H9 (cell line): ENCODE data around the gene HNRNPLL. TPM values are rescaled to one million over a fixed set of nuclear protein-coding genes. Genes with fewer than 3 reads are reported as not detected.

Experiments
- DNase-seq: peaks from one replicate; pipeline ENCODE4 v3.0.0-alpha.2; 2017
- H2AFZ ChIP-seq: one replicate; pipeline ENCODE4 v1.6.1; 2013; ENCODE audit warnings: mild to moderate bottlenecking, low read length, control low read depth, moderate library complexity
- H2AK5ac ChIP-seq: 2 replicates; pipeline ENCODE4 v1.6.1; 2013; ENCODE audit warnings: low read length, control low read depth, mixed read lengths; ENCODE audit not compliant: insufficient read length
- H2BK120ac ChIP-seq: one replicate; pipeline ENCODE4 v1.6.1; 2013; ENCODE audit warnings: low read depth, mild to moderate bottlenecking, low read length, control low read depth, inconsistent platforms; ENCODE audit not compliant: poor library complexity, severe bottlenecking
- H2BK12ac ChIP-seq: 2 replicates; pipeline ENCODE4 v1.6.1; 2013; ENCODE audit warnings: low read length, control low read depth, mixed read lengths, low read depth; ENCODE audit not compliant: insufficient read length
- H2BK15ac ChIP-seq: 2 replicates; pipeline ENCODE4 v1.6.1; 2013; ENCODE audit warnings: low read depth, low read length, control low read depth
- H2BK20ac ChIP-seq: one replicate; pipeline ENCODE4 v1.6.1; 2013; ENCODE audit warnings: low read depth, mild to moderate bottlenecking, low read length, control low read depth, inconsistent platforms; ENCODE audit not compliant: poor library complexity, severe bottlenecking
- H2BK5ac ChIP-seq: 2 replicates; pipeline ENCODE4 v1.6.1; 2013; ENCODE audit warnings: low read length, control low read depth, mixed read lengths; ENCODE audit not compliant: insufficient read length
- H3K14ac ChIP-seq: 2 replicates; pipeline ENCODE4 v1.6.1; 2013; ENCODE audit warnings: low read length, control low read depth; ENCODE audit not compliant: insufficient read depth
- H3K18ac ChIP-seq: 2 replicates; pipeline ENCODE4 v1.6.1; 2013; ENCODE audit warnings: low read depth, mild to moderate bottlenecking, mixed read lengths, low read length, control low read depth; ENCODE audit not compliant: insufficient read length
- H3K23ac ChIP-seq: 2 replicates; pipeline ENCODE4 v1.6.1; 2013; ENCODE audit warnings: low read length, control low read depth, mixed read lengths, low read depth; ENCODE audit not compliant: insufficient read length
- H3K23me2 ChIP-seq: 2 replicates; pipeline ENCODE4 v1.6.1; 2013; ENCODE audit warnings: low read depth, mild to moderate bottlenecking, mixed read lengths, low read length, control low read depth; ENCODE audit not compliant: insufficient read length, poor library complexity, severe bottlenecking
- H3K27ac ChIP-seq: 2 replicates; pipeline ENCODE4 v1.5.1; 2013; ENCODE audit warnings: low read length, control low read depth, mixed read lengths, low read depth; ENCODE audit not compliant: insufficient read length
- H3K27me3 ChIP-seq: 2 replicates; pipeline ENCODE4 v1.6.1; 2013; ENCODE audit warnings: low read length, control low read depth, inconsistent platforms; ENCODE audit not compliant: insufficient read depth
- H3K4ac ChIP-seq: 2 replicates; pipeline ENCODE4 v1.6.1; 2013; ENCODE audit warnings: low read depth, mild to moderate bottlenecking, control low read depth, inconsistent platforms, low read length, moderate library complexity
- H3K4me1 ChIP-seq: 2 replicates; pipeline ENCODE4 v1.6.1; 2013; ENCODE audit warnings: low read length, control low read depth, inconsistent platforms; ENCODE audit not compliant: insufficient read depth
- H3K4me2 ChIP-seq: 2 replicates; pipeline ENCODE4 v1.6.1; 2013; ENCODE audit warnings: low read length, control low read depth, mixed read lengths; ENCODE audit not compliant: insufficient read length, insufficient read depth
- H3K56ac ChIP-seq: 2 replicates; pipeline ENCODE4 v1.6.1; 2013; ENCODE audit warnings: low read depth, mild to moderate bottlenecking, mixed read lengths, low read length, control low read depth; ENCODE audit not compliant: insufficient read length
- H3K79me1 ChIP-seq: 2 replicates; pipeline ENCODE4 v1.6.1; 2013; ENCODE audit warnings: low read depth, mild to moderate bottlenecking, moderate library complexity, low read length, control low read depth, inconsistent platforms; ENCODE audit not compliant: insufficient read depth, poor library complexity, severe bottlenecking
- H3K79me2 ChIP-seq: 2 replicates; pipeline ENCODE4 v1.6.1; 2013; ENCODE audit warnings: low read length, control low read depth, inconsistent platforms; ENCODE audit not compliant: insufficient read depth
- H3K9ac ChIP-seq: 2 replicates; pipeline ENCODE4 v1.6.1; 2013; ENCODE audit warnings: low read length, control low read depth, mixed read lengths; ENCODE audit not compliant: insufficient read length; ENCODE audit errors: extremely low read depth
- H3K9me3 ChIP-seq: one replicate; pipeline ENCODE4 v1.6.1; 2013; ENCODE audit warnings: low read depth, low read length, inconsistent platforms; ENCODE audit not compliant: control insufficient read depth
- H3T11ph ChIP-seq: one replicate; pipeline ENCODE4 v1.6.1; 2013; ENCODE audit warnings: mild to moderate bottlenecking, low read length, control low read depth, inconsistent platforms
- H4K20me1 ChIP-seq: one replicate; pipeline ENCODE4 v1.6.1; 2013; ENCODE audit not compliant: control insufficient read depth, insufficient read length, insufficient read depth
- H4K5ac ChIP-seq: 2 replicates; pipeline ENCODE4 v1.6.1; 2013; ENCODE audit warnings: low read depth, mild to moderate bottlenecking, mixed read lengths, low read length, control low read depth; ENCODE audit not compliant: insufficient read length
- H4K8ac ChIP-seq: replicated peaks from 2 replicates; pipeline ENCODE4 v1.6.1; 2013; ENCODE audit warnings: low read length, control low read depth, mixed read lengths, low read depth; ENCODE audit not compliant: insufficient read length
- H4K91ac ChIP-seq: 2 replicates; pipeline ENCODE4 v1.6.1; 2013; ENCODE audit warnings: low read depth, mild to moderate bottlenecking, moderate library complexity, mixed read lengths, low read length, control low read depth; ENCODE audit not compliant: insufficient read length
- H3K27ac Mint-ChIP-seq, 3 experiments: 2 replicates in 2 of 3; 3 replicates in 1 of 3; pipeline ENCODE4 v1.8.0; 2020 to 2021; ENCODE audit warnings: mixed read lengths in 3 of 3, mild to moderate bottlenecking in 1 of 3, moderate library complexity in 1 of 3
- H3K27me3 Mint-ChIP-seq: 2 replicates; pipeline ENCODE4 v1.8.0; 2021; ENCODE audit warnings: low read depth, mild to moderate bottlenecking, moderate library complexity, mixed read lengths
- H3K36me3 Mint-ChIP-seq, 3 experiments: 2 replicates in 2 of 3; 3 replicates in 1 of 3; pipeline ENCODE4 v1.8.0; 2020 to 2021; ENCODE audit warnings: low read depth in 3 of 3, mixed read lengths in 3 of 3; ENCODE audit not compliant: insufficient read depth in 1 of 3
- H3K4me1 Mint-ChIP-seq, 2 experiments: 2 replicates each; pipeline ENCODE4 v1.8.0; 2020; ENCODE audit warnings: mixed read lengths in 2 of 2
- H3K4me3 Mint-ChIP-seq, 2 experiments: 2 replicates in 1 of 2; 3 replicates in 1 of 2; pipeline ENCODE4 v1.8.0; 2020 to 2021; ENCODE audit warnings: mild to moderate bottlenecking in 2 of 2, mixed read lengths in 2 of 2, moderate library complexity in 1 of 2
- H3K9me3 Mint-ChIP-seq, 2 experiments: 2 replicates in 1 of 2; 3 replicates in 1 of 2; pipeline ENCODE4 v1.8.0; 2020; ENCODE audit warnings: mild to moderate bottlenecking in 2 of 2, mixed read lengths in 2 of 2, moderate library complexity in 1 of 2
- WGBS: extraction: QIAGEN DNeasy Blood & Tissue Kit; methylation state at CpG from one replicate; pipeline ENCODE4 v1.1.7; 2013; ENCODE audit warnings: missing lambda C conversion rate, low lambda C conversion rate, mixed read lengths; ENCODE audit not compliant: insufficient read length; ENCODE audit errors: extremely low coverage; 5-methylcytosine and 5-hydroxymethylcytosine counted together
- total RNA-seq: library from RNA; stranded (reverse); gene quantifications from 2 replicates; pipeline ENCODE4 v1.2.1, GENCODE V29; 2021
- TF ChIP-seq, protein P1 (sequence below): fragments of 200-600 bp; sonication (generic); conservative IDR thresholded peaks from 3 replicates; pipeline ENCODE4 v1.8.0; 2021; ENCODE audit warnings: antibody characterized with exemption, mild to moderate bottlenecking

The HNRNPLL gene
- total RNA-seq, 1 experiment from 2014 or later, result 52.3 TPM

GRCh38 chr2:38592951-38593350 is 9.8 kb downstream of the HNRNPLL start:
- Histone ChIP-seq H3K27me3 (no peaks in the 10 kb centered on the region), H3K27ac (no peak overlapping the region), H3K4ac (no peak overlapping the region), H4K8ac (no peak overlapping the region), H2BK20ac (no peak overlapping the region), H4K5ac (no peak overlapping the region), H3K56ac (no peak overlapping the region), H2BK12ac (no peak overlapping the region), H2BK120ac (no peak overlapping the region), H3K23me2 (no peaks in the 10 kb centered on the region), H3K4me1 (no peaks in the 10 kb centered on the region; the same call in 1 of the 2 replicates), H2AK5ac (no peak overlapping the region), H3T11ph (no peak overlapping the region), H3K79me2 (peaks cover 24% of the 10 kb centered on the region; the same call in 1 of the 2 replicates), H4K20me1 (no peaks in the 10 kb centered on the region), H3K14ac (no peak overlapping the region), H3K4me2 (no peak overlapping the region), H3K23ac (no peak overlapping the region), H3K9me3 (no peaks in the 10 kb centered on the region), H3K9ac (no peak overlapping the region), H4K91ac (no peak overlapping the region), H2BK15ac (no peak overlapping the region), H2AFZ (no peak overlapping the region), H2BK5ac (no peak overlapping the region), H3K79me1 (peaks cover 4% of the 10 kb centered on the region), H3K18ac (no peak overlapping the region)
- peak overlapping the region in 1 of 3 experiments; percentile 5; a peak in 1 of 7 replicates for H3K27ac Mint-ChIP-seq
- no peak overlapping the region for H3K4me3 Mint-ChIP-seq
- TF ChIP-seq, protein P1, sequence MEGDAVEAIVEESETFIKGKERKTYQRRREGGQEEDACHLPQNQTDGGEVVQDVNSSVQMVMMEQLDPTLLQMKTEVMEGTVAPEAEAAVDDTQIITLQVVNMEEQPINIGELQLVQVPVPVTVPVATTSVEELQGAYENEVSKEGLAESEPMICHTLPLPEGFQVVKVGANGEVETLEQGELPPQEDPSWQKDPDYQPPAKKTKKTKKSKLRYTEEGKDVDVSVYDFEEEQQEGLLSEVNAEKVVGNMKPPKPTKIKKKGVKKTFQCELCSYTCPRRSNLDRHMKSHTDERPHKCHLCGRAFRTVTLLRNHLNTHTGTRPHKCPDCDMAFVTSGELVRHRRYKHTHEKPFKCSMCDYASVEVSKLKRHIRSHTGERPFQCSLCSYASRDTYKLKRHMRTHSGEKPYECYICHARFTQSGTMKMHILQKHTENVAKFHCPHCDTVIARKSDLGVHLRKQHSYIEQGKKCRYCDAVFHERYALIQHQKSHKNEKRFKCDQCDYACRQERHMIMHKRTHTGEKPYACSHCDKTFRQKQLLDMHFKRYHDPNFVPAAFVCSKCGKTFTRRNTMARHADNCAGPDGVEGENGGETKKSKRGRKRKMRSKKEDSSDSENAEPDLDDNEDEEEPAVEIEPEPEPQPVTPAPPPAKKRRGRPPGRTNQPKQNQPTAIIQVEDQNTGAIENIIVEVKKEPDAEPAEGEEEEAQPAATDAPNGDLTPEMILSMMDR, result no peak
- no peak for DNase-seq
- no peaks in the 10 kb centered on the region for H3K9me3 Mint-ChIP-seq
- H3K27me3 Mint-ChIP-seq, result no peaks in the 10 kb centered on the region
- H3K36me3 Mint-ChIP-seq, result peaks cover under 1 to 22% (median 12%) of the 10 kb centered on the region in 3 experiments; a peak in 5 of 7 replicates
- H3K4me1 Mint-ChIP-seq, result peaks cover 25 to 35% of the 10 kb centered on the region in 2 experiments
- WGBS, result no CpG with 5 or more reads among the region's 2 CpGs
